Prostate gland (tissue), 2 donors: Measurements from ENCODE around the gene CPXM2. TPM values are rescaled to one million over a fixed set of nuclear protein-coding genes. Genes with fewer than 3 reads are reported as not detected.

Experiments used
- DNase-seq: peaks from one replicate; pipeline ENCODE4 v3.0.0-alpha.2; 2019; ENCODE audit warnings: low spot score
- H3K27ac ChIP-seq, 2 donors: fragments of 200-600 bp; sonication (generic); 2 replicates each; pipeline ENCODE4 v1.5.1; 2017 to 2019
- H3K27me3 ChIP-seq: fragments of 200-600 bp; sonication (generic); replicated peaks from 2 replicates; pipeline ENCODE4 v1.5.1; 2019; ENCODE audit not compliant: insufficient read depth
- H3K36me3 ChIP-seq, 2 donors: fragments of 200-600 bp; sonication (generic); 1 replicate in 1 of 2; 2 replicates in 1 of 2; pipeline versions ENCODE4 v1.5.1 to v1.8.1; 2017 to 2019
- H3K4me1 ChIP-seq: fragments of 200-600 bp; sonication (generic); replicated peaks from 2 replicates; pipeline ENCODE4 v1.5.1; 2019
- H3K4me3 ChIP-seq, 2 donors: fragments of 200-600 bp; sonication (generic); 2 replicates each; pipeline ENCODE4 v1.5.1; 2017 to 2019
- H3K9me3 ChIP-seq: fragments of 200-600 bp; sonication (generic); 2 replicates; pipeline ENCODE4 v1.5.1; 2017
- CTCF ChIP-seq, 4 experiments: fragments of 200-600 bp in 2 of 4; fragments of 450-650 bp in 2 of 4; sonication (generic) in 2 of 4; IDR thresholded peaks; 1 replicate in 3 of 4; 2 replicates in 1 of 4; pipeline ENCODE4 v1.5.1; 2016 to 2019; ENCODE audit warnings: antibody characterized with exemption in 4 of 4, mild to moderate bottlenecking in 2 of 4, moderate library complexity in 2 of 4
- POLR2A ChIP-seq: fragments of 450-650 bp; IDR thresholded peaks from one replicate; pipeline ENCODE4 v1.6.1; 2016; ENCODE audit warnings: antibody characterized with exemption, mild to moderate bottlenecking
- POLR2AphosphoS5 ChIP-seq: sonication (generic); formaldehyde crosslinking; IDR thresholded peaks from one replicate; pipeline ENCODE4 v1.6.1; 2017; ENCODE audit warnings: antibody characterized with exemption
- WGBS: methylation state at CpG from one replicate; pipeline ENCODE4 v1.1.5; 2018; 5-methylcytosine and 5-hydroxymethylcytosine counted together
- intact Hi-C: fragments of 100-400 bp; cut with DNase I; formaldehyde crosslinking; loops from one replicate; pipeline ENCODE4 v1.14.2; 2022
- total RNA-seq, 2 donors: library from RNA; depleted of rRNA; stranded (reverse); fragments of >200 nt; gene quantifications; one replicate each; pipeline ENCODE4 v1.1.0, GENCODE V29; 2016

CPXM2 gene
- total RNA-seq, 2 donors from 2014 or later = 5.4 to 27.4 TPM

GRCh38 chr10:123935680-123936079, 44.1 kb upstream of the CPXM2 start:
- TF ChIP-seq POLR2A (no peak), CTCF (IDR thresholded peaks at IDR 0.05) (no peak), POLR2AphosphoS5 (no peak)
- intact Hi-C loops = no loop called here

GRCh38 chr10:123934846-123935245, 43.2 kb upstream of the CPXM2 start:
- WGBS = 53% methylated on average over 4 of the region's 4 CpGs

More at GRCh38 chr10:123935680-123936079, 44.1 kb upstream of the CPXM2 start:
- 90% methylated on average over 2 of the region's 2 CpGs for WGBS
- no peak for DNase-seq
- Histone ChIP-seq H3K27me3 (peaks cover 2% of the 10 kb centered on the region), H3K9me3 (no peaks in the 10 kb centered on the region), H3K36me3 (no peaks in the 10 kb centered on the region), H3K4me3 (no peak overlapping the region), H3K4me1 (no peaks in the 10 kb centered on the region), H3K27ac (no peak overlapping the region)

GRCh38 chr10:123930340-123931001, 38.9 kb upstream of the CPXM2 start:
- H3K27me3 ChIP-seq = no peaks in the 10 kb centered on the region
- H3K4me3 ChIP-seq = no peak overlapping the region
- no peaks in the 10 kb centered on the region for H3K9me3 ChIP-seq
- DNase-seq = no peak
- intact Hi-C loops = no loop called here
- H3K36me3 ChIP-seq = no peaks in the 10 kb centered on the region
- 63% methylated on average over 9 of the region's 9 CpGs for WGBS
- H3K4me1 ChIP-seq = no peaks in the 10 kb centered on the region
- no peak overlapping the region for H3K27ac ChIP-seq
- TF ChIP-seq POLR2AphosphoS5 (no peak), POLR2A (no peak), CTCF (IDR thresholded peaks at IDR 0.05) (no peak)

More at GRCh38 chr10:123934846-123935245, 43.2 kb upstream of the CPXM2 start:
- no peaks in the 10 kb centered on the region for H3K4me1 ChIP-seq
- H3K27me3 ChIP-seq = peaks cover under 1% of the 10 kb centered on the region
- no peak overlapping the region for H3K4me3 ChIP-seq
- H3K9me3 ChIP-seq = no peaks in the 10 kb centered on the region
- no peak overlapping the region for H3K27ac ChIP-seq
- H3K36me3 ChIP-seq = no peaks in the 10 kb centered on the region
- TF ChIP-seq CTCF (IDR thresholded peaks at IDR 0.05) = no peak
- DNase-seq = no peak
- intact Hi-C loops = no loop called here

- WGBS = 75% methylated on average over 7 of the region's 7 CpGs
- TF ChIP-seq CTCF (IDR thresholded peaks at IDR 0.05) = no peak
- no peak for TF ChIP-seq POLR2AphosphoS5
- TF ChIP-seq POLR2A = no peak
These were observed 38.2 kb upstream of the CPXM2 start for GRCh38 chr10:123929791-123930190.

GRCh38 chr10:123928427-123928826, 36.8 kb upstream of the CPXM2 start:
- Histone ChIP-seq H3K36me3 (no peaks in the 10 kb centered on the region), H3K4me1 (no peaks in the 10 kb centered on the region), H3K27me3 (no peaks in the 10 kb centered on the region), H3K4me3 (no peak overlapping the region), H3K9me3 (no peaks in the 10 kb centered on the region), H3K27ac (no peak overlapping the region)
- intact Hi-C loops = no loop called here
- TF ChIP-seq POLR2AphosphoS5 = no peak
- TF ChIP-seq CTCF (IDR thresholded peaks at IDR 0.05) = no peak
- no peak for TF ChIP-seq POLR2A
- DNase-seq = no peak
- whole genome bisulfite sequencing = 91% methylated on average over 2 of the region's 2 CpGs

More at GRCh38 chr10:123929791-123930190, 38.2 kb upstream of the CPXM2 start:
- Histone ChIP-seq H3K9me3 (no peaks in the 10 kb centered on the region), H3K36me3 (no peaks in the 10 kb centered on the region), H3K4me3 (no peak overlapping the region), H3K27ac (no peak overlapping the region), H3K4me1 (no peaks in the 10 kb centered on the region), H3K27me3 (no peaks in the 10 kb centered on the region)
- intact Hi-C loops = no loop called here
- no peak for DNase-seq
